H1 (cell line): Measurements from ENCODE around the gene ASIC2. TPM values are rescaled to one million over a fixed set of nuclear protein-coding genes. Genes with fewer than 3 reads are reported as not detected.

Experiments
- CTCF ChIA-PET: fragments of 300-600 bp; sonication (Branson Sonifier 250); formaldehyde crosslinking; loops from one replicate; lab custom pipeline; 2021; ENCODE audit not compliant: partially characterized antibody; lab: Charles Lee
- POLR2A ChIA-PET: fragments of 300-600 bp; sonication (Branson Sonifier 250); formaldehyde crosslinking; loops from one replicate; lab custom pipeline; 2021; ENCODE audit warnings: inconsistent platforms; ENCODE audit not compliant: partially characterized antibody; lab: Charles Lee
- DNase-seq, 2 experiments: peaks; one replicate each; pipeline versions ENCODE4 v3.0.0 to v3.0.0-alpha.2; 2010 to 2022; ENCODE audit warnings: low spot score in 2 of 2, low read depth in 1 of 2, mixed read lengths in 1 of 2
- FAIRE-seq: peaks from 2 replicates; lab custom pipeline; 2011; peaks lifted over from hg19 to GRCh38; lab: Jason Lieb, UNC
- H2AFZ ChIP-seq: 2 replicates; pipeline ENCODE4 v1.8.1; 2012; ENCODE audit warnings: low read length, inconsistent platforms
- H2AK5ac ChIP-seq: 2 replicates; pipeline ENCODE4 v1.6.1; 2013; ENCODE audit warnings: low read depth, low read length
- H2BK120ac ChIP-seq: replicated peaks from 2 replicates; pipeline ENCODE3; 2013; ENCODE audit warnings: low read depth, low read length, inconsistent platforms
- H2BK12ac ChIP-seq: 2 replicates; pipeline ENCODE4 v1.6.1; 2013; ENCODE audit warnings: low read depth, low read length
- H2BK15ac ChIP-seq: 2 replicates; pipeline ENCODE4 v1.6.1; 2013; ENCODE audit warnings: low read length
- H2BK20ac ChIP-seq: 2 replicates; pipeline ENCODE4 v1.6.1; 2013; ENCODE audit warnings: low read length
- H2BK5ac ChIP-seq: 2 replicates; pipeline ENCODE4 v1.6.1; 2013; ENCODE audit warnings: low read depth, low read length
- H3K14ac ChIP-seq: 2 replicates; pipeline ENCODE4 v1.6.1; 2013; ENCODE audit warnings: inconsistent platforms; ENCODE audit not compliant: insufficient read length
- H3K18ac ChIP-seq: 2 replicates; pipeline ENCODE4 v1.6.1; 2013; ENCODE audit warnings: low read length; ENCODE audit errors: extremely low read depth
- H3K23ac ChIP-seq: 2 replicates; pipeline ENCODE4 v1.6.1; 2013; ENCODE audit warnings: inconsistent platforms; ENCODE audit not compliant: insufficient read length
- H3K23me2 ChIP-seq: 2 replicates; pipeline ENCODE4 v1.6.1; 2013; ENCODE audit warnings: low read depth, low read length
- H3K27ac ChIP-seq: 2 replicates; pipeline ENCODE4 v1.6.1; 2011; ENCODE audit warnings: low read depth, low read length, inconsistent platforms
- H3K27me3 ChIP-seq, 4 experiments: replicated peaks in 1 of 4; 1 replicate in 1 of 4; 2 replicates in 3 of 4; pipeline versions ENCODE4 v1.6.1 to v1.8.1; 2011 to 2013; ENCODE audit warnings: low read length in 3 of 4, mild to moderate bottlenecking in 3 of 4, inconsistent platforms in 2 of 4, mixed read lengths in 2 of 4, moderate library complexity in 1 of 4; ENCODE audit not compliant: control insufficient read depth in 3 of 4, insufficient read depth in 3 of 4; ENCODE audit errors: extremely low read depth in 1 of 4
- H3K36me3 ChIP-seq, 4 experiments: 2 replicates each; pipeline versions ENCODE4 v1.6.1 to v1.8.1; 2011 to 2013; ENCODE audit warnings: mild to moderate bottlenecking in 4 of 4, low read length in 3 of 4, moderate library complexity in 2 of 4, control low read depth in 1 of 4, inconsistent platforms in 1 of 4; ENCODE audit not compliant: insufficient read depth in 4 of 4, control insufficient read depth in 2 of 4
- H3K4ac ChIP-seq: replicated peaks from 2 replicates; pipeline ENCODE3; 2013; ENCODE audit warnings: low read length, low read depth, mixed read lengths, inconsistent platforms; ENCODE audit not compliant: insufficient read length
- H3K4me1 ChIP-seq, 4 experiments: replicated peaks in 1 of 4; 1 replicate in 1 of 4; 2 replicates in 3 of 4; pipeline versions ENCODE4 v1.6.1 to v1.8.1; 2011 to 2013; ENCODE audit warnings: low read length in 3 of 4, inconsistent platforms in 2 of 4, mixed read lengths in 1 of 4; ENCODE audit not compliant: insufficient read depth in 4 of 4, control insufficient read depth in 3 of 4
- H3K4me2 ChIP-seq, 2 experiments: 2 replicates each; pipeline versions ENCODE4 v1.6.1 to v1.8.1; 2011 to 2013; ENCODE audit warnings: low read depth in 2 of 2, low read length in 2 of 2, control low read depth in 1 of 2, inconsistent platforms in 1 of 2, mild to moderate bottlenecking in 1 of 2; ENCODE audit not compliant: insufficient read depth in 1 of 2
- H3K4me3 ChIP-seq, 4 experiments: fragments of 200-600, 300-600 bp in 1 of 4; sonication (generic), shearing (Covaris generic), sonication (Bioruptor Twin) in 1 of 4; 2 replicates each; pipeline versions ENCODE4 v1.5.1 to v1.8.1; 2011 to 2016; ENCODE audit warnings: low read length in 4 of 4, low read depth in 3 of 4, control low read depth in 2 of 4, inconsistent platforms in 2 of 4, mild to moderate bottlenecking in 2 of 4, mixed read lengths in 1 of 4, moderate library complexity in 1 of 4; ENCODE audit not compliant: insufficient read depth in 2 of 4; ENCODE audit errors: extremely low read depth in 1 of 4
- H3K56ac ChIP-seq: replicated peaks from 2 replicates; pipeline ENCODE3; 2013; ENCODE audit warnings: low read depth, mild to moderate bottlenecking, mixed read lengths, low read length, inconsistent platforms; ENCODE audit not compliant: insufficient read length
- H3K79me1 ChIP-seq: 2 replicates; pipeline ENCODE4 v1.6.1; 2013; ENCODE audit warnings: low read depth, low read length, control low read depth
- H3K79me2 ChIP-seq, 2 experiments: 2 replicates each; pipeline versions ENCODE4 v1.6.1 to v1.8.1; 2012 to 2013; ENCODE audit warnings: low read length in 2 of 2, mild to moderate bottlenecking in 2 of 2, inconsistent platforms in 1 of 2; ENCODE audit not compliant: insufficient read depth in 2 of 2, control insufficient read depth in 1 of 2
- H3K9ac ChIP-seq, 4 experiments: replicated peaks in 1 of 4; 1 replicate in 1 of 4; 2 replicates in 3 of 4; pipeline versions ENCODE4 v1.6.1 to v1.8.1; 2011 to 2013; ENCODE audit warnings: low read depth in 3 of 4, low read length in 3 of 4, control low read depth in 2 of 4, mild to moderate bottlenecking in 2 of 4, moderate library complexity in 2 of 4, inconsistent platforms in 1 of 4; ENCODE audit errors: extremely low read depth in 1 of 4
- H3K9me3 ChIP-seq, 2 experiments: 2 replicates each; pipeline versions ENCODE4 v1.6.1 to v1.8.1; 2012 to 2013; ENCODE audit warnings: mild to moderate bottlenecking in 2 of 2, moderate library complexity in 2 of 2, control low read depth in 1 of 2, inconsistent platforms in 1 of 2, low read depth in 1 of 2, low read length in 1 of 2, mixed read lengths in 1 of 2; ENCODE audit not compliant: insufficient read depth in 2 of 2
- H4K20me1 ChIP-seq, 2 experiments: replicated peaks in 1 of 2; 2 replicates each; pipeline versions ENCODE3 to v1.8.1; 2011 to 2013; ENCODE audit warnings: inconsistent platforms in 2 of 2, low read length in 2 of 2, mild to moderate bottlenecking in 1 of 2; ENCODE audit not compliant: insufficient read depth in 2 of 2, control insufficient read depth in 1 of 2
- H4K5ac ChIP-seq: 2 replicates; pipeline ENCODE4 v1.6.1; 2013; ENCODE audit warnings: low read length, low read depth, mixed read lengths, inconsistent platforms; ENCODE audit not compliant: insufficient read length
- H4K8ac ChIP-seq: 2 replicates; pipeline ENCODE4 v1.8.0; 2013; ENCODE audit warnings: mild to moderate bottlenecking, moderate library complexity, low read length, inconsistent platforms; ENCODE audit not compliant: insufficient read depth; ENCODE audit errors: extremely low read depth
- H4K91ac ChIP-seq: replicated peaks from 2 replicates; pipeline ENCODE3; 2013; ENCODE audit warnings: low read length, mixed read lengths, inconsistent platforms; ENCODE audit not compliant: insufficient read length
- CREB1 ChIP-seq: IDR thresholded peaks from 2 replicates; pipeline ENCODE4 v1.6.1; 2012; ENCODE audit warnings: inconsistent platforms
- HDAC6 ChIP-seq: IDR thresholded peaks from one replicate; pipeline ENCODE4 v1.7.1; 2012; ENCODE audit warnings: low read depth, mild to moderate bottlenecking, inconsistent platforms, low read length, moderate library complexity
- RXRA ChIP-seq: IDR thresholded peaks from 2 replicates; pipeline ENCODE4 v1.6.1; 2011; ENCODE audit warnings: low read depth, mild to moderate bottlenecking, low read length, moderate library complexity; ENCODE audit not compliant: insufficient read depth
- SP4 ChIP-seq: IDR thresholded peaks from 2 replicates; pipeline ENCODE4 v1.6.1; 2012; ENCODE audit warnings: low read length, inconsistent platforms
- TAF7 ChIP-seq: optimal IDR thresholded peaks from 2 replicates; pipeline ENCODE3; 2011; ENCODE audit warnings: low read depth, mild to moderate bottlenecking, inconsistent platforms, low read length, moderate library complexity, borderline replicate concordance
- WGBS, 2 experiments: shearing (Covaris generic) in 1 of 2; methylation state at CpG; one replicate each; pipeline versions ENCODE4 v1.1.6 to v1.1.7; 2013 to 2015; ENCODE audit warnings: low lambda C conversion rate in 2 of 2, mixed read lengths in 2 of 2, inconsistent platforms in 1 of 2, low coverage in 1 of 2, missing lambda C conversion rate in 1 of 2; ENCODE audit not compliant: insufficient replicate concordance in 2 of 2, insufficient coverage in 1 of 2, insufficient read length in 1 of 2; ENCODE audit errors: extremely low coverage in 1 of 2, missing lambda C conversion rate in 1 of 2; 5-methylcytosine and 5-hydroxymethylcytosine counted together
- polyA plus RNA-seq, 7 experiments: library from polyadenylated mRNA; depleted of rRNA in 3 of 7; stranded (reverse) in 5 of 7; unstranded in 2 of 7; fragments of >200 nt in 5 of 7; fragments of 200-250 nt in 2 of 7; gene quantifications; 1 replicate in 5 of 7; 2 replicates in 1 of 7; 4 replicates in 1 of 7; pipeline versions ENCODE4 v1.2.1 to v1.2.3, GENCODE V29; 2011 to 2013; ENCODE audit warnings: missing spikeins in 2 of 7, mixed read lengths in 2 of 7
- total RNA-seq: library from RNA; stranded (reverse); fragmentation: NEBNext Ultra II Directional; extraction: Animal tissue kit (Norgen Biotek cat#: 25700); gene quantifications from 2 replicates; pipeline ENCODE4 v1.2.1, GENCODE V29; 2021
- TF ChIP-seq, protein P1 (sequence below): IDR thresholded peaks from 2 replicates; pipeline ENCODE4 v1.6.1; 2012; ENCODE audit warnings: inconsistent platforms
- TF ChIP-seq, protein P2 (sequence below): IDR thresholded peaks from 2 replicates; pipeline ENCODE4 v1.6.1; 2012; ENCODE audit warnings: low read length, inconsistent platforms

Gene ASIC2
- total and polyA plus RNA-seq, 2 of the 8 experiments (the other 6 are each of a cell fraction or from before 2014, with no cell fraction given) = 0.86 to 1.2 TPM

DNA sequence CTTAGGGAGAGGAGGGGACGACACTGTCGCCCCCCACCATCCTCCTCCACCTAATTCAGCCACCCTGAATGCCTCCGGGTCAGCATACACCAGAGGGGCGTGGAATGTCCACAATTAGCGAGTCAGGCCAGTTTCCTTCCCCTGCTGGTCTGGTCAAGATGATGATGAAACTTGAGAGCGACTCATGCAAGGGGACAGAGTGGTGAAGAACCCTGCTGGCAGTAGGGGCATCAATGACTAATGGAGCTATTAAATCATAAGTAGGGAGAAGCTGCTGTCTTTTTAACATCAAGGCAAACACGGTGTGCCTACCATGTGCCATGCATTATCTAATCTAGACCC lies 294.2 kb downstream of the ASIC2 start:
- Histone ChIP-seq H4K5ac (no peak overlapping the region), H2AK5ac (no peak overlapping the region), H4K8ac (no peak overlapping the region), H3K36me3 (no peaks in the 10 kb centered on the region), H2AFZ (peak overlapping the region; percentile 77), H2BK20ac (no peak overlapping the region), H2BK12ac (peak overlapping the region; percentile 51; the same call in 1 of the 2 replicates), H3K23me2 (no peaks in the 10 kb centered on the region; the same call in 1 of the 2 replicates), H3K4me1 (peaks cover 0 to 3% (median 0%) of the 10 kb centered on the region in 4 experiments; a peak in 2 of 7 replicates), H3K79me2 (no peaks in the 10 kb centered on the region), H3K9me3 (no peaks in the 10 kb centered on the region), H3K4me2 (peak overlapping the region; percentile 4 to 49; a peak in 1 of 4 replicates), H3K18ac (no peak overlapping the region), H3K56ac (no peak overlapping the region), H3K14ac (no peak overlapping the region), H3K27ac (no peak overlapping the region), H3K9ac (no peak overlapping the region), H3K79me1 (no peaks in the 10 kb centered on the region), H4K20me1 (no peaks in the 10 kb centered on the region), H3K23ac (no peak overlapping the region), H2BK120ac (no peak overlapping the region), H4K91ac (no peak overlapping the region), H2BK5ac (no peak overlapping the region), H3K4me3 (peak overlapping the region in 1 of 4 experiments; percentile 32; a peak in 1 of 8 replicates), H3K27me3 (peaks cover 0 to 5% (median 0%) of the 10 kb centered on the region in 4 experiments; a peak in 4 of 7 replicates), H3K4ac (no peak overlapping the region), H2BK15ac (no peak overlapping the region)
- POLR2A ChIA-PET = interaction anchor here (0.9 kb wide), 1 partner anchor 154 kb away, joined by 3 read pairs; no protein-coding TSS in a partner anchor
- no peak for DNase-seq
- FAIRE-seq = no peak
- WGBS, 2 experiments = 77% methylated on average over 5 of the region's 7 CpGs; no CpG with 5 or more reads in 1 of the 2 experiments
- CTCF ChIA-PET = interaction anchor here (0.6 to 3.0 kb wide), 17 partner anchors 9 to 762 kb away, joined by 3 to 15 read pairs (median 4); no protein-coding TSS in a partner anchor
- TF ChIP-seq, protein P1, sequence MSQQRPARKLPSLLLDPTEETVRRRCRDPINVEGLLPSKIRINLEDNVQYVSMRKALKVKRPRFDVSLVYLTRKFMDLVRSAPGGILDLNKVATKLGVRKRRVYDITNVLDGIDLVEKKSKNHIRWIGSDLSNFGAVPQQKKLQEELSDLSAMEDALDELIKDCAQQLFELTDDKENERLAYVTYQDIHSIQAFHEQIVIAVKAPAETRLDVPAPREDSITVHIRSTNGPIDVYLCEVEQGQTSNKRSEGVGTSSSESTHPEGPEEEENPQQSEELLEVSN = no peak
- no peak for TF ChIP-seq TAF7
- TF ChIP-seq SP4 = no peak
- no peak for TF ChIP-seq HDAC6
- TF ChIP-seq, protein P2, sequence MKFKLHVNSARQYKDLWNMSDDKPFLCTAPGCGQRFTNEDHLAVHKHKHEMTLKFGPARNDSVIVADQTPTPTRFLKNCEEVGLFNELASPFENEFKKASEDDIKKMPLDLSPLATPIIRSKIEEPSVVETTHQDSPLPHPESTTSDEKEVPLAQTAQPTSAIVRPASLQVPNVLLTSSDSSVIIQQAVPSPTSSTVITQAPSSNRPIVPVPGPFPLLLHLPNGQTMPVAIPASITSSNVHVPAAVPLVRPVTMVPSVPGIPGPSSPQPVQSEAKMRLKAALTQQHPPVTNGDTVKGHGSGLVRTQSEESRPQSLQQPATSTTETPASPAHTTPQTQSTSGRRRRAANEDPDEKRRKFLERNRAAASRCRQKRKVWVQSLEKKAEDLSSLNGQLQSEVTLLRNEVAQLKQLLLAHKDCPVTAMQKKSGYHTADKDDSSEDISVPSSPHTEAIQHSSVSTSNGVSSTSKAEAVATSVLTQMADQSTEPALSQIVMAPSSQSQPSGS = no peak
- no peak for TF ChIP-seq RXRA
- TF ChIP-seq CREB1 = no peak
